ENCODE results near the gene RAI14. TPM values are rescaled to one million over a fixed set of nuclear protein-coding genes. Genes with fewer than 3 reads are reported as not detected.
A peak's percentile ranks its signal among the peaks of the same experiment; 100 is the strongest.

RAI14 gene
- total and polyA plus RNA-seq, 4 donors, result 16.7 to 91.5 (median 49.3) TPM

DNA sequence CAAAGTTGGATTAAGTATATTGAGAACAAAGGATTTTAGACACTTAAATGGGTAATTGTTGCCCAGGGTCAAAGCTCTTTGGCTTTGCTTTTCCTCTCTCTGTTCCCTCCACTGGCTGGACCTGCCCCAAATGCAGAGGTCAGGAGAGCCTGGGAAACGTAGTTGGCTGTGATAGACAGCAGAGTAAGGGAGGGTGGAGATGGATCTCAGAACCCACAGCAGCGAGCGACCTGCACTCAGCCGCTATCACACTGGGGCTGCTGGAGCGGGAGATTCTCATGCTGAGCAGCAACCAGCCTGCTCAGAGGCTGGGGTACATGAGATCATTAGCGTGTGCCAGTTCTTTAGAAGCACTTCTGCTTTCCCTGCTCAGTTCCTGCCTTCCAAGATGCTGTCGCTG is 111.1 kb downstream of the RAI14 start:
- TF ChIP-seq, protein P1, sequence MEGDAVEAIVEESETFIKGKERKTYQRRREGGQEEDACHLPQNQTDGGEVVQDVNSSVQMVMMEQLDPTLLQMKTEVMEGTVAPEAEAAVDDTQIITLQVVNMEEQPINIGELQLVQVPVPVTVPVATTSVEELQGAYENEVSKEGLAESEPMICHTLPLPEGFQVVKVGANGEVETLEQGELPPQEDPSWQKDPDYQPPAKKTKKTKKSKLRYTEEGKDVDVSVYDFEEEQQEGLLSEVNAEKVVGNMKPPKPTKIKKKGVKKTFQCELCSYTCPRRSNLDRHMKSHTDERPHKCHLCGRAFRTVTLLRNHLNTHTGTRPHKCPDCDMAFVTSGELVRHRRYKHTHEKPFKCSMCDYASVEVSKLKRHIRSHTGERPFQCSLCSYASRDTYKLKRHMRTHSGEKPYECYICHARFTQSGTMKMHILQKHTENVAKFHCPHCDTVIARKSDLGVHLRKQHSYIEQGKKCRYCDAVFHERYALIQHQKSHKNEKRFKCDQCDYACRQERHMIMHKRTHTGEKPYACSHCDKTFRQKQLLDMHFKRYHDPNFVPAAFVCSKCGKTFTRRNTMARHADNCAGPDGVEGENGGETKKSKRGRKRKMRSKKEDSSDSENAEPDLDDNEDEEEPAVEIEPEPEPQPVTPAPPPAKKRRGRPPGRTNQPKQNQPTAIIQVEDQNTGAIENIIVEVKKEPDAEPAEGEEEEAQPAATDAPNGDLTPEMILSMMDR (IDR thresholded peaks at IDR 0.05; ENCODE audit: control extremely low read depth, extremely low read depth), result no peak
- DNase-seq, result no peak
- no peak overlapping the region for H3K4me3 ChIP-seq
- no peak overlapping the region for H3K27ac ChIP-seq (ENCODE audit: low read depth in 1 of 2, low read length in 1 of 2)
- H3K27me3 ChIP-seq (ENCODE audit: control insufficient read depth in 3 of 3, insufficient read depth in 3 of 3, low read length in 2 of 3), result no peaks in the 10 kb centered on the region
- peaks cover 0 to 28% (median 4%) of the 10 kb centered on the region in 5 donors for H3K4me1 ChIP-seq (ENCODE audit: control insufficient read depth in 5 of 5, insufficient read depth in 5 of 5, low read length in 5 of 5)
- H3K9me3 ChIP-seq (ENCODE audit: control insufficient read depth in 4 of 4, insufficient read depth in 3 of 4, low read length in 3 of 4), result no peaks in the 10 kb centered on the region
- peaks cover 0 to 3% (median 1%) of the 10 kb centered on the region in 4 donors for H3K36me3 ChIP-seq (ENCODE audit: control insufficient read depth in 4 of 4, insufficient read depth in 4 of 4, low read length in 4 of 4)
- no peak overlapping the region for H3K9ac ChIP-seq (ENCODE audit: insufficient read depth in 1 of 2, low read length in 2 of 2)
- WGBS, 2 donors, result 88 to 90% methylated on average over 7 of the region's 7 CpGs
- ATAC-seq (ENCODE audit: insufficient read depth, low FRiP score), result no peak

DNA sequence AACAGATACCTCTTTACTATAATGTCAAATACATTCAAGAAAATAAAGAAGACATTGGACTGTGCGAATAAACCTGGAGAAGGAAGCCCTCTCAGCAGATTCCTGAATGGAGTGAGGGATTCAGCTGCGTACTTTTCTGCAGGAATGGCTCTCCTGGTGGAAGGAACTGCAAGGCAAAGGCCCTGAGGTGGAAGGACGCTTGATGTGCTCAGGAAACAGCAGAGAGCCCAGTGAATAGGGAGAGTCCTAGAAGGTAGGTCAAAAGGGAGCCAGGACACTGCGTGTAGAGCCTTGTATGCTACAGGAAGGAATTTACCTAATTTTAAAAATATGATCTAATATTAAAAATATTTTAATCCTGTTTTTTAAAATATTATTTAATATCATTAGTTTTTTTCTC is 114.4 kb downstream of the RAI14 start:
- WGBS, 2 donors, result 85 to 90% methylated on average over 4 of the region's 4 CpGs
- peaks cover 0 to 35% (median 9%) of the 10 kb centered on the region in 5 donors for H3K4me1 ChIP-seq (ENCODE audit: control insufficient read depth in 5 of 5, insufficient read depth in 5 of 5, low read length in 5 of 5)
- no peaks in the 10 kb centered on the region for H3K36me3 ChIP-seq (ENCODE audit: control insufficient read depth in 4 of 4, insufficient read depth in 4 of 4, low read length in 4 of 4)
- ATAC-seq (ENCODE audit: insufficient read depth, low FRiP score) (no peak), DNase-seq (no peak)
- TF ChIP-seq, protein P1 (IDR thresholded peaks at IDR 0.05; ENCODE audit: control extremely low read depth, extremely low read depth), result no peak
- H3K9me3 ChIP-seq (ENCODE audit: control insufficient read depth in 4 of 4, insufficient read depth in 3 of 4, low read length in 3 of 4), result no peaks in the 10 kb centered on the region
- H3K27me3 ChIP-seq (ENCODE audit: control insufficient read depth in 3 of 3, insufficient read depth in 3 of 3, low read length in 2 of 3), result no peaks in the 10 kb centered on the region
- no peak overlapping the region for H3K27ac ChIP-seq (ENCODE audit: low read depth in 1 of 2, low read length in 1 of 2)
- H3K4me3 ChIP-seq, result no peak overlapping the region
- no peak overlapping the region for H3K9ac ChIP-seq (ENCODE audit: insufficient read depth in 1 of 2, low read length in 2 of 2)

DNA sequence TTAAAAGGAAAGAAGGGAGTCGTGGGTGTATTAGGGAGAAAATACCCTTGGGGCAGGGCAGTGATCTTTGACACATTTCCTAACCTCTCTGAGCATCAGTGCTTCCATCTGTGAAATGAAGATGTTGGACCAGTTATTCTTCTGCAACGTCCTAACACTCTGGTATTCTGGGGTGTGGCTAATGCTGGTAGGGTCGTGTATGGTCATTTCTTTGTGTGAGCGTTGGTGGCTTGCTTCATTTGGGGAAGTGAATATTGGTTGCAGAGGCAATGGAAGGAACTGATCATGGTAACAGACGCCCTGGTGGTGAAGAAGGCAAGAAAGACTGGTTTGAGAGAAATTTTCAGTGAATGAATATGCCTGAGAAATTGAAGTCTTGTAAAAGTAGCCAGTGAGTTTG is 114.9 kb downstream of the RAI14 start:
- Histone ChIP-seq H3K27me3 (ENCODE audit: control insufficient read depth in 3 of 3, insufficient read depth in 3 of 3, low read length in 2 of 3) (no peaks in the 10 kb centered on the region), H3K9ac (ENCODE audit: insufficient read depth in 1 of 2, low read length in 2 of 2) (no peak overlapping the region), H3K27ac (ENCODE audit: low read depth in 1 of 2, low read length in 1 of 2) (peak overlapping the region in 1 of 2 donors; percentile 64), H3K36me3 (ENCODE audit: control insufficient read depth in 4 of 4, insufficient read depth in 4 of 4, low read length in 4 of 4) (no peaks in the 10 kb centered on the region), H3K9me3 (ENCODE audit: control insufficient read depth in 4 of 4, insufficient read depth in 3 of 4, low read length in 3 of 4) (no peaks in the 10 kb centered on the region), H3K4me1 (ENCODE audit: control insufficient read depth in 5 of 5, insufficient read depth in 5 of 5, low read length in 5 of 5) (peaks cover 0 to 35% (median 9%) of the 10 kb centered on the region in 5 donors), H3K4me3 (no peak overlapping the region)
- TF ChIP-seq, protein P1 (IDR thresholded peaks at IDR 0.05; ENCODE audit: control extremely low read depth, extremely low read depth), result no peak
- ATAC-seq (ENCODE audit: insufficient read depth, low FRiP score) (no peak), DNase-seq (no peak)
- WGBS, 2 donors, result 42 to 44% methylated on average over 5 of the region's 5 CpGs

Data from lung (tissue), 12 donors.